ENCODE results near the gene TRAPPC6A. TPM values are rescaled to one million over a fixed set of nuclear protein-coding genes. Genes with fewer than 3 reads are reported as not detected.

Gene TRAPPC6A
- total and polyA plus RNA-seq, 2 donors = 37.9 to 61.4 TPM

DNA sequence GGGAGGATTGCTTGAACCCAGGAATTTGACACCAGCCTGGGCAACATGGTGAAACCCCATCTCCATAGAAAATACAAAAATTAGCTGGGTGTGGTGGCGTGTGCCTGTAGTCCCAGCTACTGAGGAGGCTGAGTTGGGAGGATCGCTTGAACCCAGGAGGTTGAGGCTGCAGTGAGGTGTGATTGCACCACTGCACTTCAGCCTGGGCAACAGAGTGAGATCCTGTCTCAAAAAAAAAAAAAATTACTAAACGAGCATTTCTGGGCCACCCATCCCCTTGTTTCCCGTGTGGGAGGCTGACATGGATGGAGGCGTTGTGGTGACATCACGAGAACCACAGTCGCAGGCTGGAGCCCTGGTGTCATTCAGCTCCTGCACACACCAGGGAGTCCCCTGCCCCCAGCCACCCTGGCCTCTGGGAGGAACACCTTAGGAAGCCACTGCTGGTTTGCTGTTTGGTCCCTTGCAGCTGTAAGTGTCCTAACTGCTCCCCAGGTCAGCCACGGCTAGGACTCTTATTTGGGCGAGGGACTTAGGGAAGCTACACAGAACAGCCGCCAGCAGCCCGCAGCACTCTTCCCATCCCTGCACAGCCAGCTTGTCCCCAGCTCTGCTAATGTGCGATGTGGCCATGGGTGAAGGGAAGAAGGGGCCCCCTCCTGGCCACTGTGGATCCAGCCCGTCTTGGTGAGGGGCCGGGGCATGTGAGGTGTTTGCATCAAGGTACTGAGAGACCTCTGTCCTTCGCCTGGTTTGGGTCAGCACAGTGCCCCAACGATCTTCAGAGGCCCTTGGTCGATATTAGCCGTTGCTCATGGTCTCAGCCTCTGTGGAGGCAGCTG lies 30.0 kb downstream of the TRAPPC6A start:
- WGBS = 95% methylated on average over 18 of the region's 18 CpGs
- Histone ChIP-seq H3K4me3 (ENCODE audit: low read length in 2 of 2) (no peak overlapping the region), H3K36me3 (ENCODE audit: control insufficient read depth in 2 of 2, insufficient read depth in 2 of 2, low read length in 1 of 2) (peaks cover 30 to 49% of the 10 kb centered on the region in 2 donors), H3K27ac (ENCODE audit: low read depth in 1 of 2, low read length in 1 of 2) (no peak overlapping the region), H3K27me3 (ENCODE audit: control insufficient read depth in 2 of 2, insufficient read depth in 1 of 2, low read length in 1 of 2) (peaks cover 14 to 28% of the 10 kb centered on the region in 2 donors), H3K4me1 (ENCODE audit: control insufficient read depth in 2 of 2, insufficient read depth in 2 of 2, low read length in 2 of 2) (peaks cover 11 to 23% of the 10 kb centered on the region in 2 donors), H3K9me3 (ENCODE audit: control insufficient read depth in 2 of 2, insufficient read depth in 1 of 2, low read length in 1 of 2) (peaks cover 0 to 7% of the 10 kb centered on the region in 2 donors)
- DNase-seq (ENCODE audit: low read depth in 6 of 9, low spot score in 9 of 9) = no peak

DNA sequence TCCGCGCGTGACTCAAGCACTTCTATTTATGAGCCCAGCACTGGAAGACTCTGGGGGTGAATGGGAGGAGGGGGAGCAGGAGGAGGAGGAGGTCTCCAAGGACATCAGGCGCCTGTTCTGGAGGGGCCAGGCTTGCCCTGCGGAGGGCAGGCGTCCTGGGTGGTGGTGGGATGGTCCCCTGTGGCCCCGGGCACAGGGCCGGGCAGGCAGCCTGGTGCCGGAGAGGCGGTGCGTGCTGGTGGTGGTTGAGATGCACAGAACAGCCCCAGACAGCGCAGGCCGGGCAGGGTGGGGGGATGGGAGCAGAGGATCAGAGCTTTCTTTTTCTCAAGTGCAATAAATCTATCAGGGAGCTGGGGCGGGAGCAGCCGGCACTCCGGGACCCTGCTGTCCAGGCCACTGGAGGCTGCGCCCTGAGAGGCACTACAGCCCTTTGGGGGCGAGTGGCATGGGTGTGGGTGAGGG lies 31.3 kb downstream of the TRAPPC6A start:
- WGBS = 94% methylated on average over 18 of the region's 18 CpGs
- Histone ChIP-seq H3K9me3 (ENCODE audit: control insufficient read depth in 2 of 2, insufficient read depth in 1 of 2, low read length in 1 of 2) (peaks cover 0 to 2% of the 10 kb centered on the region in 2 donors), H3K27me3 (ENCODE audit: control insufficient read depth in 2 of 2, insufficient read depth in 1 of 2, low read length in 1 of 2) (peaks cover 8 to 15% of the 10 kb centered on the region in 2 donors), H3K36me3 (ENCODE audit: control insufficient read depth in 2 of 2, insufficient read depth in 2 of 2, low read length in 1 of 2) (peaks cover 41 to 61% of the 10 kb centered on the region in 2 donors), H3K4me3 (ENCODE audit: low read length in 2 of 2) (no peak overlapping the region), H3K4me1 (ENCODE audit: control insufficient read depth in 2 of 2, insufficient read depth in 2 of 2, low read length in 2 of 2) (peaks cover 2 to 11% of the 10 kb centered on the region in 2 donors), H3K27ac (ENCODE audit: low read depth in 1 of 2, low read length in 1 of 2) (no peak overlapping the region)
- DNase-seq (ENCODE audit: low read depth in 6 of 9, low spot score in 9 of 9) = no peak

DNA sequence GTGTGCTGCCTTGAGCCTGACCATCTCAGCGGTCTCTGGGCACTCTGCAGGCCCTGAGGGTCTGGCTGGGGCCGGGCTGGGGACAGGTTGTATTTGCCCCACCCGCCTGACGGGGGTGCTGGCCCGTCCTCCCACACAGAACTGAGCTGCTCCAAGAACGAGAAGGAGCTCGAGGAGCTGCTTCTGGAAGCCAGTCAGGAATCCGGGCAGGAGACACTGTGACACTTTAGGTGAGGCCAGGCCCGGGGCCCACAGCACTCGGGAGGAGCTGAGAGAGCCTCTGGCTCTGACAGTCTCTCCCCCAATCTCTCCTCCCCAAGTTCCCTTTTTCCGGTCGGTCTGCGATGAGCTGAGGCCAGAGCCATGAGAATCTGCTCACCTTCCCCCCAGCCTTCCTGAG lies 31.8 kb downstream of the TRAPPC6A start:
- Histone ChIP-seq H3K4me3 (ENCODE audit: low read length in 2 of 2) (no peak overlapping the region), H3K36me3 (ENCODE audit: control insufficient read depth in 2 of 2, insufficient read depth in 2 of 2, low read length in 1 of 2) (peaks cover 41 to 67% of the 10 kb centered on the region in 2 donors)
- DNase-seq (ENCODE audit: low read depth in 6 of 9, low spot score in 9 of 9) = no peak

DNA sequence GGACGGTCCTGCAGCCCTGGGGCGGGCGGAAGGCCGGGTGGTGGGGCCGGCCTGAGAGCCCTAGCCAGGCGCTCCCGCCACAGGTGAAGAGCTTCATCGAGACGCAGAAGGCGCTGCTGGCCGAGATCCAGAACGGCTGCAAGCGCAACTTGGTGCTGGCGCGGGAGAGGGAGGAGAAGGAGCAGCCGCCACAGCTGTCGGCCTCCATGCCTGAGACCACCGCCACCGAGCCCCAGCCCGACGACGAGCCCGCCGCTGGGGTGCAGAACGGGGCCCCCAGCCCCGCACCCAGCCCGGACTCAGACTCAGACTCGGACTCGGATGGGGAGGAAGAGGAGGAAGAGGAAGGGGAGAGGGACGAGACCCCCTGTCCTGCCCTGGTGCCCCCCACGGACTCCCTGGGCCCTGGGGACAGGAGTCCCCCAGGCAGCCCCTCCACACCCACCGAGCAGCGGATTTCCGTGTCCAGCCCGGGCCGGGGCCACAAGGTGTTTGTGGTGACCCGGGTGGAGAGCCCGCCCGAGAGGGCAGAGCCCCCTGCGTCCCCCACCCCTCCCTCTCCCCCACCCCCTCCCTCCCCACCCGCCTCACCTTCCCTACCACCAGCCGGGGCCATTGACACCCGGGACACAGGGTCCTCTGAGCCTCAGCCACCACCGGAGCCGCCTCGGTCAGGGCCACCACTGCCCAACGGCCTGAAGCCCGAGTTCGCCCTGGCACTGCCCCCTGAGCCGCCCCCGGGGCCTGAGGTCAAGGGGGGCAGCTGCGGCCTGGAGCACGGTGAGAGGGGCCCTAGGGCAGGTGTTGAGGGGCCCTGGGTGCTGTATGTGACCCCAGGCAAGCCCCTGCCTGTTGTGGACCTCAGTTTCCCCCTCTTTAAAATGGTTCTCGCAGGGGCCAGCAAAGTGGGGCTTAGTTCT lies 32.5 kb downstream of the TRAPPC6A start:
- peaks cover 0 to 2% of the 10 kb centered on the region in 2 donors for H3K27me3 ChIP-seq (ENCODE audit: control insufficient read depth in 2 of 2, insufficient read depth in 1 of 2, low read length in 1 of 2)
- no peak overlapping the region for H3K4me3 ChIP-seq (ENCODE audit: low read length in 2 of 2)
- H3K4me1 ChIP-seq (ENCODE audit: control insufficient read depth in 2 of 2, insufficient read depth in 2 of 2, low read length in 2 of 2) = peaks cover 0 to 7% of the 10 kb centered on the region in 2 donors
- H3K27ac ChIP-seq (ENCODE audit: low read depth in 1 of 2, low read length in 1 of 2) = no peak overlapping the region
- DNase-seq (ENCODE audit: low read depth in 6 of 9, low spot score in 9 of 9) = no peak
- H3K9me3 ChIP-seq (ENCODE audit: control insufficient read depth in 2 of 2, insufficient read depth in 1 of 2, low read length in 1 of 2) = peaks cover 0 to 2% of the 10 kb centered on the region in 2 donors
- WGBS = 97% methylated on average over 54 of the region's 54 CpGs
- H3K36me3 ChIP-seq (ENCODE audit: control insufficient read depth in 2 of 2, insufficient read depth in 2 of 2, low read length in 1 of 2) = peaks cover 42 to 73% of the 10 kb centered on the region in 2 donors

More for the DNA sequence above, 31.8 kb downstream of the TRAPPC6A start:
- H3K27ac ChIP-seq (ENCODE audit: low read depth in 1 of 2, low read length in 1 of 2) = no peak overlapping the region
- 96% methylated on average over 13 of the region's 13 CpGs for WGBS
- H3K27me3 ChIP-seq (ENCODE audit: control insufficient read depth in 2 of 2, insufficient read depth in 1 of 2, low read length in 1 of 2) = peaks cover 3 to 10% of the 10 kb centered on the region in 2 donors
- peaks cover 0 to 7% of the 10 kb centered on the region in 2 donors for H3K4me1 ChIP-seq (ENCODE audit: control insufficient read depth in 2 of 2, insufficient read depth in 2 of 2, low read length in 2 of 2)
- peaks cover 0 to 2% of the 10 kb centered on the region in 2 donors for H3K9me3 ChIP-seq (ENCODE audit: control insufficient read depth in 2 of 2, insufficient read depth in 1 of 2, low read length in 1 of 2)

DNA sequence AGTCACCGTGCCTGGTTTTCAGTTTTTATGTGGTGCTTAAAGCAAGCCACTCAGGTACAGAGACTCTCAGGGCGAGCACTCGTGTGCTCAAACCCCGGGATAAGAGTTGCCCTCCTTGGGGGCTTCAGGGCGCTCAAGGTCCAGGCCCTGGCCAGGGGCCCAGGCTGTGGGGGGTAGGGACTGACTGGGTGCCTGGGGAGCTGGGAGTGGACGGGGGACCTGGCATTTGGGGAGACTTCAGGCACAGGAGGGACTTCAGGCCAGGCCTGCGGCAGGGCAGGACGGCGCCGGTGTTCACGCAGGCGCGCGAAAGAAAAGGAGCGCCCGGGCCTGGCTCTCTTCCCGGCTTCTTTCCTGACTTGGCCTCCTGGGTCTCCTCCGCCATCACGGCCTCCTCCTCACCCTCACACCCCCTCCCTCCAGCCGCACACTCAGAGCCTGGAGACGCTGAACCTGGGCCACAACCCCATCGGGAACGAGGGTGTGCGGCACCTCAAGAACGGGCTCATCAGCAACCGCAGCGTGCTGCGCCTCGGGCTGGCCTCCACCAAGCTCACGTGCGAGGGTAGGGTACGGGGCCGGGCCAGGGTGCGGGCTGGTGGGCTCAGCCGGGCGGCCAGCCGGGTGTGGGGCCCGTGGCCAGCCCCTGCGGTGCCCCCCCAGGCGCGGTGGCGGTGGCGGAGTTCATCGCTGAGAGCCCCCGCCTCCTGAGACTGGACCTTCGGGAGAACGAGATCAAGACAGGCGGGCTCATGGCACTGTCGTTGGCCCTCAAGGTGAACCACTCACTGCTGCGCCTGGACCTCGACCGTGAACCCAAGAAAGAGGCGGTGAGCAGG lies 33.4 kb downstream of the TRAPPC6A start:
- H3K27me3 ChIP-seq (ENCODE audit: control insufficient read depth in 2 of 2, insufficient read depth in 1 of 2, low read length in 1 of 2) = no peaks in the 10 kb centered on the region
- peaks cover 44 to 81% of the 10 kb centered on the region in 2 donors for H3K36me3 ChIP-seq (ENCODE audit: control insufficient read depth in 2 of 2, insufficient read depth in 2 of 2, low read length in 1 of 2)
- no peak overlapping the region for H3K27ac ChIP-seq (ENCODE audit: low read depth in 1 of 2, low read length in 1 of 2)
- H3K4me1 ChIP-seq (ENCODE audit: control insufficient read depth in 2 of 2, insufficient read depth in 2 of 2, low read length in 2 of 2) = peaks cover 0 to 7% of the 10 kb centered on the region in 2 donors
- H3K9me3 ChIP-seq (ENCODE audit: control insufficient read depth in 2 of 2, insufficient read depth in 1 of 2, low read length in 1 of 2) = peaks cover 0 to 1% of the 10 kb centered on the region in 2 donors
- H3K4me3 ChIP-seq (ENCODE audit: low read length in 2 of 2) = no peak overlapping the region
- no peak for DNase-seq (ENCODE audit: low read depth in 6 of 9, low spot score in 9 of 9)
- 98% methylated on average over 53 of the region's 53 CpGs for WGBS

DNA sequence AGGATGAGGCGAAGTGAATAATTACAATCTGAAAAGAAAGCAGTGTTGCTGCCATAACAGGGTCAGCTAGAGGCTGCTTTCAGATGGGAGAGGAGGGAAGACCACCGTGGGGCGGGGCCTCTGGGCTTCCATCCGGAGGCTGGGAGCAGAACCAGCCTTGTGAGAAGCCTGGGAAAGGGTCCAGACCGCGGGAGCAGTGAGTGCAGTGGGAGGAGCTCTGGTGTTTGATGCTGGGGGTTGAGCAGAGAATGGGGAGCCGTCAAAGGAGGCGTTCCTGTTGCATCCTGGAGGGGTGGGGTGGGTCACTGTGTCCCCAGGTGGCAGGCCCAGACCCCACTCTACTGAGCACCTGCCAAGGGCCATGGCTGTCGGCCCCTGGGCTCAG lies 35.3 kb downstream of the TRAPPC6A start:
- 96% methylated on average over 9 of the region's 9 CpGs for WGBS
- no peak for DNase-seq (ENCODE audit: low read depth in 6 of 9, low spot score in 9 of 9)
- Histone ChIP-seq H3K4me3 (ENCODE audit: low read length in 2 of 2) (no peak overlapping the region), H3K36me3 (ENCODE audit: control insufficient read depth in 2 of 2, insufficient read depth in 2 of 2, low read length in 1 of 2) (peaks cover 44 to 78% of the 10 kb centered on the region in 2 donors), H3K27me3 (ENCODE audit: control insufficient read depth in 2 of 2, insufficient read depth in 1 of 2, low read length in 1 of 2) (no peaks in the 10 kb centered on the region), H3K27ac (ENCODE audit: low read depth in 1 of 2, low read length in 1 of 2) (no peak overlapping the region), H3K9me3 (ENCODE audit: control insufficient read depth in 2 of 2, insufficient read depth in 1 of 2, low read length in 1 of 2) (no peaks in the 10 kb centered on the region), H3K4me1 (ENCODE audit: control insufficient read depth in 2 of 2, insufficient read depth in 2 of 2, low read length in 2 of 2) (no peaks in the 10 kb centered on the region)

DNA sequence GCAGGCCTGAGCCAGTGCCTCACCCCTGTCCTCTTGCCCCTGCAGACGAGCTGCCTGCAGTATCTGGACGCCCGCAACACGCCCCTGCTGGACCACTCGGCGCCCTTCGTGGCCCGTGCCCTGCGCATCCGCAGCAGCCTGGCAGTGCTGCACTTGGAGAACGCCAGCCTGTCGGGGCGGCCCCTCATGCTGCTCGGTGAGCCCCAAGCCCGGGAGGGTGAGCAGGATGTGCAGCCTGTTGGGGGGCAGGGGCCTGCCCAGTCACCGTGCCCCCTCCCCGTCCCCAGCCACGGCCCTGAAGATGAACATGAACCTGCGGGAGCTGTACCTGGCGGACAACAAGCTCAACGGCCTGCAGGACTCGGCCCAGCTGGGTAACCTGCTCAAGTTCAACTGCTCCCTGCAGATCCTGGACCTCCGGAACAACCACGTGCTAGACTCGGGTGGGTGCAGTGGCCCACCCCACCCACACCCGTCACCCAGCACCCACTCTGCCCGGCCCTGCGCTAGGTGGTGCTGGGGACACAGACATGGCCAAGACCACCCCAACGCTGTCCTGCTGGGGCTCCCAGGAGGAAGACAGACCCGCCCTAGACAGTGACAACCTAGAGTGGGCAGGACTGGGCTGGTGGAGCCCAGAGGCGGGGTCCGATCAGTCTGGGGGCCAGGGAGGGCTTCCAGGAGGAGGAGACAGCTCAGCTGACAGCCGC lies 35.9 kb downstream of the TRAPPC6A start:
- Histone ChIP-seq H3K36me3 (ENCODE audit: control insufficient read depth in 2 of 2, insufficient read depth in 2 of 2, low read length in 1 of 2) (peaks cover 41 to 74% of the 10 kb centered on the region in 2 donors), H3K4me3 (ENCODE audit: low read length in 2 of 2) (no peak overlapping the region), H3K27me3 (ENCODE audit: control insufficient read depth in 2 of 2, insufficient read depth in 1 of 2, low read length in 1 of 2) (no peaks in the 10 kb centered on the region), H3K9me3 (ENCODE audit: control insufficient read depth in 2 of 2, insufficient read depth in 1 of 2, low read length in 1 of 2) (no peaks in the 10 kb centered on the region), H3K4me1 (ENCODE audit: control insufficient read depth in 2 of 2, insufficient read depth in 2 of 2, low read length in 2 of 2) (peaks cover 0 to 3% of the 10 kb centered on the region in 2 donors), H3K27ac (ENCODE audit: low read depth in 1 of 2, low read length in 1 of 2) (no peak overlapping the region)
- 96% methylated on average over 33 of the region's 33 CpGs for WGBS
- DNase-seq (ENCODE audit: low read depth in 6 of 9, low spot score in 9 of 9) = no peak
